ENCODE results near the gene AVPI1.

The AVPI1 gene

GRCh38 chr10:97714401-97715258 is 27.6 kb upstream of the AVPI1 start (continued):
- no peak for TF ChIP-seq ZSCAN5A (tag by site-specific recombination; IDR thresholded peaks at IDR 0.05)
- peak; percentile 84 for TF ChIP-seq SP2 (tag by site-specific recombination; IDR thresholded peaks at IDR 0.05)
- TF ChIP-seq ZNF26 (tag by site-specific recombination; IDR thresholded peaks at IDR 0.05) = no peak
- no peak for TF ChIP-seq ZNF416 (tag by site-specific recombination; IDR thresholded peaks at IDR 0.05)
- TF ChIP-seq ZNF223 (tag by site-specific recombination; IDR thresholded peaks at IDR 0.05) = no peak
- TF ChIP-seq ZNF23 (tag by site-specific recombination; IDR thresholded peaks at IDR 0.05; ENCODE audit: borderline replicate concordance) = no peak
- no peak for TF ChIP-seq ZNF157 (tag by site-specific recombination; IDR thresholded peaks at IDR 0.05)
- TF ChIP-seq ZNF548 (tag by site-specific recombination; IDR thresholded peaks at IDR 0.05) = no peak
- peak; percentile 63 for TF ChIP-seq ZFP37 (tag by site-specific recombination; IDR thresholded peaks at IDR 0.05)
- TF ChIP-seq ZNF629 (tag by site-specific recombination; IDR thresholded peaks at IDR 0.05) = no peak; the same call in 1 of the 2 replicates
- no peak for TF ChIP-seq ZNF596 (tag by site-specific recombination; IDR thresholded peaks at IDR 0.05)
- no peak for TF ChIP-seq ZNF510 (tag by site-specific recombination; IDR thresholded peaks at IDR 0.05; ENCODE audit: insufficient replicate concordance)
- peak; percentile 98 for TF ChIP-seq KLF1 (tag by site-specific recombination; IDR thresholded peaks at IDR 0.05)
- no peak for TF ChIP-seq PRDM6 (tag by site-specific recombination; IDR thresholded peaks at IDR 0.05)
- no peak for TF ChIP-seq ZNF362 (tag by site-specific recombination; IDR thresholded peaks at IDR 0.05)
- no peak for TF ChIP-seq ZNF404 (tag by site-specific recombination; IDR thresholded peaks at IDR 0.05)
- TF ChIP-seq ZBTB48 (tag by site-specific recombination; IDR thresholded peaks at IDR 0.05) = no peak; the same call in 1 of the 2 replicates
- 0 out of 2 replicates have a peak, but pooled peaks have one; percentile 4 for TF ChIP-seq ZNF10 (tag by site-specific recombination; IDR thresholded peaks at IDR 0.05)
- TF ChIP-seq YY1 (tag by site-specific recombination; IDR thresholded peaks at IDR 0.05) = no peak
- TF ChIP-seq ZNF274 (IDR thresholded peaks at IDR 0.05; ENCODE audit: low read length) = no peak
- no peak for TF ChIP-seq ZNF274 (tag by site-specific recombination; IDR thresholded peaks at IDR 0.05; ENCODE audit: borderline replicate concordance)
- TF ChIP-seq ZNF513 (tag by site-specific recombination; IDR thresholded peaks at IDR 0.05) = no peak
- peak; percentile 45 for TF ChIP-seq ZNF423 (tag by site-specific recombination; IDR thresholded peaks at IDR 0.05)
- no peak for TF ChIP-seq GLI4 (tag by site-specific recombination; IDR thresholded peaks at IDR 0.05)
- TF ChIP-seq ZNF521 (tag by site-specific recombination; IDR thresholded peaks at IDR 0.05) = no peak
- no peak for TF ChIP-seq ZNF354C (tag by site-specific recombination; IDR thresholded peaks at IDR 0.05; ENCODE audit: borderline replicate concordance, low read depth)
- TF ChIP-seq PRDM4 (tag by site-specific recombination; IDR thresholded peaks at IDR 0.05) = no peak
- no peak for TF ChIP-seq MEIS1 (CRISPR knock-in tag; IDR thresholded peaks at IDR 0.05; ENCODE audit: borderline replicate concordance)
- peak; percentile 66 for TF ChIP-seq ZNF501 (tag by site-specific recombination; IDR thresholded peaks at IDR 0.05)

All from HEK293 (cell line).